ENCODE results near the gene CTSK.
"Not testable (repeated sequence)": the region's sequence is repeated elsewhere in the genome, so short reads cannot be mapped to it uniquely, and the experiment has no call there.

The CTSK gene

DNA sequence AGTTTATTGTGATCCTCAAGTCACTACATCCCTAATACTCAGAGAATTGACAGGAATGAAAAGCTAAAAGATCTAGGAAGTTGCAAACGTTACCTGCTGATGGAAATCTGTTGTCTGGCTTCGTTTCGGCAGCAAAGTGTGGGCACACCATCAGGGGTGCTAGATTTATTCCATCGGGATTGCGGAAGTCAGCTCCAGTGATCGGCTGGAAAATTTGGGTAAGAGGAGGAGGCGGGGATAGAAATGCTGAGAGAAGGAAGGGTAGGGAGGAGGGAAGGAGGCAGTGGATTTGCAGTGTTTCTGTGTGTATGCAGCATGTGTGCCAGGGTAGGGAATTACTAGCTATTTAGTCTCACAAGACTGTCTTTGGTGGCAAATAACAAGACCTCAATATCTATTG lies at the start of gene CTSK:
Gene CTSK, minus strand, starts transcription at position 140 of the 400 bp plus-strand sequence. CDS start 1,455 bp downstream, outside the sequence.
- DNase-seq = no peak

DNA sequence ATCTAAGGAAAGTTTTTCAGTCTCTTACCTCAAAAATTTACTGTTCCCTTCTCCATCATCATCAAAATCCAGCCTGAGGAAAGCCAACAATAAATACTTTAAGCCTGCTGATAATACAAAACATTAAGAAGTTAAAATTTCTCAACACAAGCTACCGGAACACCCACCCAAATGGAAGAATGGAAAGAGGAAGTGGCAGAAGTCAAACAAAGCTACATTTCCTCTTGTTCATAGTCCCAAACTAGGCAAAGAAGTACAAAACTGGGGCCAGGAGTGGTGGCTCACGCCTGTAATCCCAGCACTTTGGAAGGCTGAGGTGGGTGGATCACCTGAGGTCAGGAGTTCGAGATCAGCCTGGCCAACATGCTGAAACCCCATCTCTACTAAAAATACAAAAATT lies 44.7 kb upstream of the CTSK start:
- not testable (repeated sequence) for DNase-seq

DNA sequence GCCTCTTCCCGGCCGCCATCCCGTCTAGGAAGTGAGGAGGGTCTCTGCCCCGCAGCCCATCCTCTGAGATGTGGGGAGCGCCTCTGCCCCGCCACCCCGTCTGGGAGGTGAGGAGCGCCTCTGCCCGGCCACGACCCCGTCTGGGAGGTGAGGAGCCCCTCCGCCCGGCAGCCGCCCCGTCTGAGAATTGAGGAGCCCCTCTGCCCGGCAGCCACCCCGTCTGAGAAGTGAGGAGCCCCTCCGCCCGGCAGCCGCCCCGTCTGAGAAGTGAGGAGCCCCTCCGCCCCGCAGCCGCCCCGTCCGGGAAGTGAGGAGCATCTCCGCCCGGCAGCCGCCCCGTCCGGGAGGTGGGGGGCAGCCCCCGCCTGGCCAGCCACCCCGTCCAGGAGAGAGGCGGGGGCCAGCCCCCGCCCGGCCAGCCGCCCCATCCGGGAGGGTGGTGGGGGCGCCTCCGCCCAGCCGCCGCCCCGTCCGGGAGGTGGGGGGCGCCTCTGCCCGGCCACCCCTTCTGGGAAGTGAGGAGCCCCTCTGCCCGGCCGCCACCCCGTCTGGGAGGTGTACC lies 42.8 kb upstream of the CTSK start:
- DNase-seq = not testable (repeated sequence)

DNA sequence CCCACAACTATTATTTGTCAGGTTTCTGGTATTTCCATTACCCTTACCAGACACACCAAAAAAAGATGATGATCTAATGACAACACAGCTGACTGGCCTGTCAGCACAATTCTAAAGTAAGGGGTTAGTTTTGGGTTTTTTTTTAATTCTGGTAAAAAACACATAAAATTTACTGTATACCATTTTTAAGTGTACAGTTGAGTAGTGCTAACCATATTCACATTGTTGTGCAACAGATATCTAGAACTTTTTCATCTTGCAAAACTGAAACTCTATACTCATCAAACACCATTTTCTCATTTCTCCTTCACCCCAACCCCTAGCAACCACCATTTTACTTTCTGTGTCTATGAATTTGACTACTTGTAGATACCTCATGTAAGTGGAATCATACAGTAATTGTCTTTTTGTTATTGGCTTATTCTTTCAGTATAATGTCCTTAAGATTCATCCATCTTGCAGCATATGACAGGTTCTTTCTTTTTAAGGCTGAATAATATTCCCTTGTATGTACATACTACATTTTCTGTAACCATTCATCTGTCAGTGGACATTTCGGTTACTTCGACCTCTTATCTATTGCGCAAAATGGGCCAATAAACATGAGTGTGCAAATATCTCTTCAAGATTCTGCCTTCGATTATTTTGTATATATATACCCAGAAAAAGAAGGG lies 38.5 kb upstream of the CTSK start:
- no peak for DNase-seq

DNA sequence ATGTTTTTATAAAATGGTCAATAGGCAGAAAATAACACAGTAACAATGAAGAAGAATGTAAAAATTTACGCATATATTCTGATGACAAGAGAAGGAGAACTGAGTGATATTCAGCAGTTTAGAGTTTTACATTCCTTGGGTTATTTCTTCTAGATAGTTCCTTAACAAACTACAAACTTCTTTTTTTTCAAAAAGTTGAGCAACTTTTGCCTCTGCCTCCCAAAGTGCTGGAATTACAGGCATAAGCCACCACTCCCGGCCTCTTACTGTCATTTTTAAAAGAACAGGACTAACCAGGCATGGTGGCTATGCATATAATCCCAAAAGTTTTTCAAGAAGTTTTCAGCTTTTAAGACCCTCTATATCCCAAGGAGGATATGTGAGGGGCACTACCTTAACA lies 35.4 kb upstream of the CTSK start:
- no peak for DNase-seq

DNA sequence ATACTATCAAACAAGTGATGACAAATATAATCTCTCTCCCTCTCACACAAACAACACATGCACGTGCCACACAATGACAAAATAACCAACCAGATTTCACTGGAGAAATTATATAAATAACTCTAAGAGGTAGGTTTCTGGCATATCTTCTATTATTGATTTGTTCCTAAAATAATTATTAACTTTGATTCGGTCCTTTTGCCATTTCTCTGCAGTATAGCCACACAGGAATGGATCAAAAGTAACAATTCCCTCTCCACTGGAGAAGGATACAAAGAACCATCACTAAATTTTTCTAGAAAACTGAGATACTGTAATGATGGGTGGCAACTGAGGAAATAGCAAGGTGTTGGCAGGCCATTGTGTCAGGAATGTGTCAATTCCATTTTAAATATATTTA lies 34.9 kb upstream of the CTSK start:
- DNase-seq = no peak

DNA sequence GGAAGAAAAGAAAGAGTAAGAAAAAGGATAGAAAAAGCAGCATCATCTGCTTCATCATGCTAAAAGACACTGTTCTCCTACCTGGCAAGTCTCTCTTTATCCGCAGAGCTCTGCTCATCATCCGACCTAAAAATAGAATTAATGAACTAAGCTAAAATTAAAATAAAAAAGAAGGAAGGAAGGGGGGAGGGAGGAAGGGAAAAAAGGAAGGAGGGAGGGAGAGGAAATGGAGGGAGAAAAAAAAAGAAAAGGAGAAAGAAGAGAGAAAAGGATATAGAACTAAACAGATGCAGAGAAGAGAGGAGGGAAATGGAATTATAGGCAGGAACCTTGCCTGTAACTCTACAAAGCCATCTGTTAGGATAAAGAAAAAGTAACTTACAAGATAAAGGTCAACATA lies 34.3 kb upstream of the CTSK start:
- no peak for DNase-seq

DNA sequence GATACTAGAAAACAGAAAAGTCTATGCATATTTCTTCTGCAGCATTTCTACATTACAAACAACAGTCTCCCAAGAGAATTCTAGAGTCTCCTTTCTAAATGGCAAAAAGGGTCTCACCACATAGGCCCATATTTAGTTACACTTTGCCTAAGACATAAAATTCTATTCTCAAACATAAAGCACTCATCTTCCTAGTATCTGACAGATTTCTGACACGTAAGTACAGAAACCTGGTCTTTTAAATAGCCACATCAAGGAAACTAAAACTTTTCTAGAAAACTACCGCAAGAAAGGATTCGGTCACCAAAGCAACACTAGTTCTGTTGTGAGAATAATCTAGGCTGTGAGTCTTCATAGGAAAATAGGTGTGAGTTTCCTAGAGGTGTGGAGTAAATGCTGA lies 33.6 kb upstream of the CTSK start:
- DNase-seq = no peak

DNA sequence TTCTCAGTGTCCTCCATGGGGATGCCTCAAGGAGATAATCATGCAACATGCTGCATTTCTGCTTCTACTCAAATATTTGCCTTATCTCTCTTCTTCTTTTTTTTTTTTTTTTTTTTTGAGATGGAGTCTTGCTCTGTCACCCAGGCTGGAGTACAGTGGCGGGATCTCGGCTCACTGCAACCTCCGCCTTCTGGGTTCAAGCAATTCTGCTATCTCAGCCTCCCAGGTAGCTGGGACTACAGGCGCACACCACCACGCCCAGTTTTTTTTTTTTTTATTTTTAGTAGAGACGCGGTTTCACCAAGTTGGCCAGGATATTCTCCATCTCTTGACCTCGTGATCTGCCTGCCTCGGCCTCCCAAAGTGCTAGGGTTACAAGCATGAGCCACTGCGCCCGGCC lies 32.8 kb upstream of the CTSK start:
- DNase-seq = not testable (repeated sequence)

DNA sequence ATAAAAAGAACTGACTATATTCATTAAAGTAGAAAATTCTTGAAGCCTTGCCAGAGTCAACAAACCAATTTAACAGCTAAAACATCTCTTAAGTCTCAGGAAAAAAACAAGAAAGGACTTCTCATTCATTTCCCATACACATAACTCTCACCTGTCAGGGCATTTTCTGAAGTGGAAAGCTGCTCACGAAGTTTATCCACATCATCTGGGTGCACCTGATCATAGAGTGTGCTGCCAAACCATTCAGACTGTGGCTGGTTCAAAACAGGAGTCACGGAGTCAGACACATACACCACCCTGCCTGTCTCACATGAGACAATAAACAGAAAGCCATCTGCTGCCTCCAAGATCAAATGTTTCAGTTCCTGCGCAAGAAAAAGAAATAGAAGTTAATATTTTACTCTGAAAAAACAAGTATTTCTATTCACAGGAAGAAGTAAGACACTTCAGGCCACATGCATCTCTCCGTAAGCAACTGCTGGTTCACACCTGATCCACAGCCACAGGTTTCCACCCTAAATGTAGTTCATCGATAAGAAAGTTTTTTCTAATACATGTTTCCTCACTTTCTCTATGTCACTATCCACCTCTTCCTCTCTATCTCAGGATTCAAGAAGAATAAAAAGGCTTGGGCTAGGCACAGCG lies 28.2 kb upstream of the CTSK start:
- no peak for DNase-seq

DNA sequence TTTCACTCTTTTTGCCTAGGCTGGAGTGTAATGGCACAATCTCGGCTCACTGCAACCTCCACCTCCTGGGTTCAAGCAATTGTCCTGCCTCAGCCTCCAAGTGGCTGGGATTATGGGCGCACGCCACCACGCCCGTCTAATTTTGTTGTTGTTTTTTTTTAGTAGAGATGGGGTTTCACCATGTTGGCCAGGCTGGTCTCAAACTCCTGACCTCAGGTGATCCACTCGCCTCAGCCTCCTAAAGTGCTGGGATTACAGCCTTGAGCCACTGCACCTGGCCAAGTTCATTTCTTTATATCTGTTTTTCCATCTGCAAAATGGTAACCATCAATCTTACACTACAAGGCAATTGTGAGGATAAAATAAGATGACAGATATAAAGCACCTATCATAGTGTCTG lies 25.9 kb upstream of the CTSK start:
- DNase-seq = not testable (repeated sequence)

DNA sequence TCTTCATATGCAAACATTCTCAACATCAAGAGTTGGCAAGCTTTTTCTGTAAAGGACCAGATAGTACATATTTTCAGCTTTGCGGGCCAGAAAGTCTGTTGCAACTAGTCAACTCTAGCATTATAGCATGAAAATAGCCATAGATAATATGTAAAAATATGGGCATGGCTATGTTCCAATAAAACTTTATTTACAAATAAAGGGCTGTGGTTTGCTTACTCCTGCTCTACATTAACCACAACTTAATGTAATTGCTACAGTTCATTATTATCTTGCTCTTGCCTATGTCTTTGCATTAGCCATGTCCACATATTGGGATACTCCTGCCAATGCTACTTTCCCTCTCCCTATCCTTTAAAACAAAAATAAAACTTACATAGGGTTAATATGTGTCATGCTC lies 24.5 kb upstream of the CTSK start:
- DNase-seq = no peak

DNA sequence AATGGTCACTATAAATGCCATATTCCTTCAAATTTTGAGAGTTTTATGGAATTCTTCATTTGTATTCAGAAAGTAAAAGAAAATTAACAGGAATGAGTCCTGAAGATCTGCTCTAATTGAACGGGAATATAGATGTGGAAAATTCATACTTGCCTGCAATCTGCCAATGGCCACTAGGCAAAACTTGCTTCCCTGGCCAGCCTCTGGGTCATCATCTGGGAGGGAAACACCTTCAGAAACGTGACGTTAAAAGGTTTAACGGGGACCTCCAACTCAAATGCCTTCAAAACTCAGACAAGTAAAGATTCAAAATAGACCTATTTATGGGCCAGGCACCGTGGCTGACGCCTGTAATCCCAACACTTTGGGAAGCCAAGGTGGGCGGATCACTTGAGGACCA lies 21.7 kb upstream of the CTSK start:
- no peak for DNase-seq

DNA sequence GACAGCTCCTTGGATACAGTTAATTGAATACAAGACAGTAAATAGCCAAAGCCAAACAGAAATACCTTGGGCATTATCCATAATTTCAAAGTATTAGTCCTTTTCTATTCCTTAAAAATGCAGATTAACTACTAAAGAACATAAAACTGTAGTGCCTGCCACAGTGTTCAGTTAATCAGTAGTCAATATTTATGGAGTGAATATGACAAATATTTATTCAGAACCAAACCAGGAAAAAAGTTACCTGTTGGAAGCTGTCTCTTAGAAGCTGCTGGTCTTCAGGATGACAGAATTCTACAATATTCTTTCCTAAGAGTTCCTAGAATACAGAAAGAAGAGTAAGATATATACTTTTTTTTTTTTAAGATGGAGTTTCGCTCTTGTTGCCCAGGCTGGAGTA lies 18.2 kb upstream of the CTSK start:
- DNase-seq = no peak

DNA sequence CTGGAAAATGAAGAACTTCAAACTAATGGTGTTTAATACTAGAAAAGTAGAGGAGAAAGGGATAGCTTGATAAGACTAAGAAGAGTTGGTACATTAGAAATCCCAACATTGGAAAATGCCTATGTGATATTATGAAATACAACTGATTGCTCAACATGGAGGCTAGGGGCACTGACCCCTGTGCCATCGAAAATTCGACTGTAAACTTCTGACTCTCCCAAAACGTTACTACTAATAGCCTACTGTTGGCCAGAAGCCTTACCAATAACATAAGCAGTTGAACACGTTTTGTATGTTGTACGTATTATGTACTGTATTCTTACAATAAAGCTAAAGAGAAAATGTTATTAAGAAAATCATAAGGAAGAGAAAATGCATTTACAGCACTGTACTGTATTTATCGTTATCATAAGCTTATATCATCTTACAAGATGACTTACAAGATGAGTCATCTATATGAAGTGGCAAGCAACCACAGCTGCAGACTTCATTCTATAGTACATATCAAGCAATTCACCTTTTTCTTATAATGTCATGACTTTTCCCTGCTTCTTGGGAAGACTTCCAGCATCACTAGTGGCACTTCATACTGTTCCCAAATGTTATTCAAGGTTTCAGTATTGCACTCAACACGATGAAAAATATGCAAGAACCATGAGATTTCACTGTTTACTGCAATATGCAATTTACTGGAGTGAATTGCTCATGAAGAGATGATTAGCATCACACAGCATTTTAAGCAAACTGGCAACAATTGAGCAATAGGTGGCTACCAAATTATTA lies 12.9 kb upstream of the CTSK start:
- no peak for DNase-seq

DNA sequence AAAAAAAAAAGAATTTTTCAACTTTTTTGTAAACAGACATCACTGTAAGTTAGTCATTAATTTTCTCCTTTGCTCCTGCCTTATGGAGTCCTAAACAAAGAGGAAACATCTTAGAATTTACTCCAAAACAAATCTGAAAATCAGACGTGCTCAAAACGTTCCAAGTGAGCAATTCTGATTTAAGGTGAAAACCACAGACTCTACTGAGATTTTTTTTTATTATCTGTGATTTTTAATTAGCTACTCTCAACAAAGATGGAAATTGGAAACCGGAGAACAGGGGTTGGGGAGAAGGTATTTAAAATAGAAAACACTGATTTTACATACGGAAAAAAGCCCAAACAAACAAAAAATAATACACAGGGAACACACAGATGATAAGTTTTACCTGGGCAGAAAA lies 7.8 kb upstream of the CTSK start:
- DNase-seq = no peak

DNA sequence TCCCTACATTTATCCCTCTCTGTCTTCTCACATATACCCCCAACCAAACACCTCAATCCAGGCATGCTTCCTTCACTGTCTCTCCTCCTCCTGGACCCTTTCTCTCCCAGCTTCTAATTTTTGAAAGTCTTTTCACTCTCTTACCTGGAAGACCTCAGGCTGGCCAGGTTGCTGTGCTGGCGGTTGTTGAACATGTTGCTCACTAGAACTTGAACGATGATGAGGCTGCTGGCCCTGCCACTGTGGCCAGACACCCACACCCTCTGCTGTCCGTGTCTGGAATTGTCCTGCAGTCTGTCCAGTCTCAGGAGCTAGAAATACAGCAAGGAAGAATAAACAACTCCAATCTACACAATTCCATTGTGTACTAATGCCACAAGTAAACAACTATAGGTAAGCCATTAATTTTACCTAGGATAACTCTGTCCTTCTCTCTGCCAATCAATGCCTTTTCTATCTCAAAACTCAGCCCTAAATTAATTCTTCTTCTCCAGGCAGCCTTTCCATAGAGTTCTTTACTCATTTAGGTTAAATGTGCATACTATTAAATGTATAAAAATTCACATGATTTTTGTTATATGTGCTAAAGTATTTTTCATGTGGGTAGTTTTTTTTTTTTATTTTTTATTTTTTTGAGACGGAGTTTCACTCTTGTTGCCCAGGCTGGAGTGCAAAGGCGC lies 5.1 kb upstream of the CTSK start:
- DNase-seq = no peak

DNA sequence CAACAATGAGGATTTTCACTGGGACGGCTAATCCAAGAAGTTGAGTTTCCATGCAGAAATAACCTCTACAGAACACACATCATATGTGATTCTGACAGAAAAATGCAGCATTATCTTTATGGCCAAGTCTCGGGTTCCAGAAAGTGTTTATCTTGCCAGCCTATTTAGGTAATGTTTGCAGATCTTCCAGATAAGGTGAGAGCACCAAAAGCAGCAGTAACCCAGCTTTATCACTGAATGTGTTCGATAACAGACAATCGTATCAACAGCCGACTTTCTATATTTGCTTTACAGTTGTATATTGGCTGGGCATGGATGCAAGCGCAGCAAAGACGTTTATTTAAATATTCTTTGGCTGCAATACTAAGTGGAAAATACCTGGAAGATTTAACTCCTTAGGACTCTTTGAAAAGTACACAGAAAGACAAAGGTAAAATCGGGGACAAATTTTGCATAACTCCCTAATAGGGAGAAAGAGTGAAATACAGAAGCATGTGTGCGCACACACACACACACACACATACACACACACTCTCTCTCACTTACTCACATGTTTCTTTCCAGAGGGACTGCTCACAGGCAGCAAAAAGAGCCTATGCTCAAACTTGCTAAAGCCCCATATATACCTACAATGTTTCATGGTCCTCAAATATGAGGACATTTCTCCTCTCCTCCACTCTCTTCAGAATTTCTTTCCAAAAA lies 3.0 kb upstream of the CTSK start:
- no peak for DNase-seq

DNA sequence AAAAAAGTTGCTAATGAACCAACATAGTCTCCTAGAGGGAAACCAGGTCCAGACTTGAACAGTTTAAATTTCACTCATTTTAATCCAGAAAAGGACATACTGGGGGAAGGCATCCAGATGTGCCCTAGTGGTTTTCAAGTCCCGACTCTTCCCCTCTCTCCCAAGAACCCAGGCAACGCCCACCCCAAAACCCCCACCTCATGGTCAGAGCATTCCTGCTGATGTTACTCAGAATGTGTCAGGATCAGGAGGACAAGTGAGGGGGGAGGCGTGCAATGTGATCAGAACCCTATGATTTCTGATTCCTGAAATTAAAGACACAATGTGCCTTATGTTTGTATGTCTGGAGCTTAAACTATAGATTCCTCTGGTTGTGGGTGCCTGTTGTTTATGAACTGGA lies 1.6 kb upstream of the CTSK start:
- DNase-seq = no peak

DNA sequence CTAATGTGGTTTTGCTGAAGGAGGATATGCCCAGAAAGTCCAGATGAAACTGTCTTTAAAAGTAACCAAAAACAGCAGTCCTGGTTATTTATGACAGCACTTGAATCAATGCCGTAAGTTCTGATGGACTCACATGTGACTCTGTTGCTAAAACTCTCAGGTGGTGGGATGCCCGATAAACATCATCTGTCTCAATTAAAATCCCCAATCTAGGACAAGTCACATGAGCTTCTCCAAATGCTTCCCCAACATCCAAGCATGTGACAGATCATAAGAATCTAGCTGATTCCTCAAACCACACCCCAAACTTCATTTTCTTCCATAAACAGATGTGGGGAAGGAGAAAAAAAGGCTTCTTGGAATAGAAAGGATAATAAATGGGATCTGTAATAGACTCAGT lies 786 bp upstream of the CTSK start:
- no peak for DNase-seq

DNA sequence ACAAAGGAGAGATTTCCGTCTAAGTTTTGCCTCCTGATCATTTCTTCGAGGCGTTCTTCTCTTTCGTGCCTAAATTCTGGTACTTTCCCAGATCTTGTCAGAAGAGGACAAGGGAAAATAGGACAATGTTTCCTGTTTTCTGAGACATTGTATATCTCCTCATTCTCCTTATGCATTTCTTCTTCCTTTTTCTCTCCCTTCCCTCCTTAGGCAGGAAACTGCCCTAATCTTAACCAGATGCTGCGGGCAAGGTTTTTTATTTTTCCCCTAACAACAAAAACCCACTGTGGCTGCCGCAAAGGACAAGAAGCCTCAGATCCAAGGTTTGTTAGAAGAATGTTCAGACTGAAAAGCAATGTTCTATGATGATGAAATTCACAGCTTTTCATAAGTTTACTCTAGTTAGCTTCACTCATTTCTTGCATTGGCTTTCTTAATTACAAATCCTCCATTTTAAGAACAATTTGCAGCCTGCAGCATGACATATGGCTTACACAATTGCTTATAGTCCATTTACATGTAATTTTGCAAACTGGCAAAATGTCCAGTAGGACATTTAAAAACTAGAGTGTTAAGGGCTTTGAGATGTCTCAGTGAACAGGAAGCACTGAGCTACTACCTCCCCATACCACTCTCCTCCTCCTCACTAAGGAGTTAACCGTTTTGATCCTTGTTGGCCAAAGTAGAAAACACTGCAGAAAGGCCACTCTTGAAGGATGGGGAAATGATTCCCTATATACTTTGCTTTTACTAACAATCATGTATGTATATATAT lies 624 bp downstream of the CTSK start:
- no peak for DNase-seq

DNA sequence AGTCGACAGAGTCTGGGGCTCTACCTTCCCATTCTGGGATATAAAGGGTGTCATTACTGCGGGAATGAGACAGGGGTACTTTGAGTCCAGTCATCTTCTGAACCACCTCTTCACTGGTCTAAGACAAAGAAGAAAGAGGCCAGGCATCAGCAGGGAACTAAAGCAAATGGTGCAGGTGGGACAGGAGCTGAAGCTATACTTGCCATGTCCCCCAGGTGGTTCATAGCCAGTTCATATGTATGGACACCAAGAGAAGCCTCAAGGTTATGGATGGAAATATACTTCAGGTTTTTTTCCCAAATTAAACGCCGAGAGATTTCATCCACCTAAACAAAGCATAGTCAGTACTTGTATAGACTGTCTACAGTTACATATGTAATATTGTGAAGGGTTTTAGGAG lies 2.2 kb downstream of the CTSK start:
- no peak for DNase-seq

Measured in activated effector memory CD4-positive, alpha-beta T cell treated with Interleukin-2 at 50 U/mL for 16 hours (primary cell).